ENCODE measurements around the gene ZDHHC8. TPM values are rescaled to one million over a fixed set of nuclear protein-coding genes. Genes with fewer than 3 reads are reported as not detected.
A peak's percentile ranks its signal among the peaks of the same experiment; 100 is the strongest.

ZDHHC8 gene
- polyA plus RNA-seq, 1 donor (not counting 4 experiments of a cell fraction or from before 2014, with no cell fraction given), result 16.0 TPM

- no peaks in the 10 kb centered on the region for H3K27me3 ChIP-seq (ENCODE audit: control insufficient read depth, extremely low read depth, insufficient read depth, low read length)
- no peak overlapping the region for H3K4me3 ChIP-seq (ENCODE audit: control insufficient read depth in 2 of 3, extremely low read depth in 1 of 3, insufficient read depth in 2 of 3, low read depth in 1 of 3, low read length in 3 of 3)
- H3K79me2 ChIP-seq (ENCODE audit: control insufficient read depth, insufficient read depth, low read length), result peaks cover 21% of the 10 kb centered on the region
- dilution Hi-C loops (cut with MboI; ENCODE audit: extremely low pct_ligation_motif_present, low sequenced_read_pairs), result no loop called here
- H3K27ac ChIP-seq (ENCODE audit: control insufficient read depth, insufficient read depth, low read length), result no peak overlapping the region
- H4K20me1 ChIP-seq (ENCODE audit: control insufficient read depth, extremely low read depth, insufficient read depth, low read length), result no peaks in the 10 kb centered on the region
- no peak for FAIRE-seq
- peaks cover 16 to 18% of the 10 kb centered on the region in 2 experiments for H3K36me3 ChIP-seq (ENCODE audit: control insufficient read depth in 2 of 2, extremely low read depth in 1 of 2, insufficient read depth in 2 of 2, low read length in 2 of 2)
- no peaks in the 10 kb centered on the region for H3K9me3 ChIP-seq (ENCODE audit: control insufficient read depth, low read depth, low read length)
- H3K9me1 ChIP-seq (ENCODE audit: control insufficient read depth, extremely low read depth, insufficient read depth, low read length), result no peaks in the 10 kb centered on the region
- H3K4me2 ChIP-seq (ENCODE audit: control insufficient read depth, extremely low read depth, insufficient read depth, low read depth, low read length), result no peak overlapping the region
- no peak for DNase-seq (ENCODE audit: low read depth, low spot score)
- H3K4me1 ChIP-seq (ENCODE audit: control insufficient read depth, extremely low read depth, insufficient read depth, low read length), result peaks cover 9% of the 10 kb centered on the region
- H2AFZ ChIP-seq (ENCODE audit: control insufficient read depth, low read length), result no peak overlapping the region
- no peak overlapping the region for H3K9ac ChIP-seq (ENCODE audit: control insufficient read depth, extremely low read depth, insufficient read depth, low read length)
- TF ChIP-seq CTCF (optimal IDR thresholded peaks at IDR 0.05 in 1 of 3, IDR thresholded peaks at IDR 0.05 in 1 of 3, conservative IDR thresholded peaks at IDR 0.05 in 1 of 3; ENCODE audit: extremely low read depth in 1 of 3, insufficient read depth in 2 of 3, low read length in 3 of 3), result no peak
- no peak for TF ChIP-seq EZH2 (IDR thresholded peaks at IDR 0.05; ENCODE audit: low read length)
These were observed 3.0 kb upstream of the ZDHHC8 start for GRCh38 chr22:20128619-20128901.

- Histone ChIP-seq H3K9me1 (ENCODE audit: control insufficient read depth, extremely low read depth, insufficient read depth, low read length) (no peaks in the 10 kb centered on the region), H3K27ac (ENCODE audit: control insufficient read depth, insufficient read depth, low read length) (no peak overlapping the region), H2AFZ (ENCODE audit: control insufficient read depth, low read length) (no peak overlapping the region), H3K9ac (ENCODE audit: control insufficient read depth, extremely low read depth, insufficient read depth, low read length) (no peak overlapping the region), H3K9me3 (ENCODE audit: control insufficient read depth, low read depth, low read length) (no peaks in the 10 kb centered on the region), H3K79me2 (ENCODE audit: control insufficient read depth, insufficient read depth, low read length) (peaks cover 20% of the 10 kb centered on the region), H3K4me1 (ENCODE audit: control insufficient read depth, extremely low read depth, insufficient read depth, low read length) (peaks cover 13% of the 10 kb centered on the region), H3K27me3 (ENCODE audit: control insufficient read depth, extremely low read depth, insufficient read depth, low read length) (no peaks in the 10 kb centered on the region), H3K36me3 (ENCODE audit: control insufficient read depth in 2 of 2, extremely low read depth in 1 of 2, insufficient read depth in 2 of 2, low read length in 2 of 2) (peaks cover 15% of the 10 kb centered on the region in 2 experiments), H4K20me1 (ENCODE audit: control insufficient read depth, extremely low read depth, insufficient read depth, low read length) (peaks cover 4% of the 10 kb centered on the region), H3K4me3 (ENCODE audit: control insufficient read depth in 2 of 3, extremely low read depth in 1 of 3, insufficient read depth in 2 of 3, low read depth in 1 of 3, low read length in 3 of 3) (no peak overlapping the region), H3K4me2 (ENCODE audit: control insufficient read depth, extremely low read depth, insufficient read depth, low read depth, low read length) (no peak overlapping the region)
- dilution Hi-C loops (cut with MboI; ENCODE audit: extremely low pct_ligation_motif_present, low sequenced_read_pairs), result no loop called here
- no peak for DNase-seq (ENCODE audit: low read depth, low spot score)
- TF ChIP-seq CTCF (optimal IDR thresholded peaks at IDR 0.05 in 1 of 3, IDR thresholded peaks at IDR 0.05 in 1 of 3, conservative IDR thresholded peaks at IDR 0.05 in 1 of 3; ENCODE audit: extremely low read depth in 1 of 3, insufficient read depth in 2 of 3, low read length in 3 of 3) (peak; percentile 64 to 92 (median 73)), EZH2 (IDR thresholded peaks at IDR 0.05; ENCODE audit: low read length) (no peak)
- FAIRE-seq, result peak; percentile 17
These were observed 2.5 kb upstream of the ZDHHC8 start for GRCh38 chr22:20128902-20129746.
